KOPT-K1 (cell line): ENCODE measurements around the gene PRKAA1.

Experiments used
- H3K27ac ChIP-seq: fragments of 200-600 bp; sonication (generic); 2 replicates; pipeline ENCODE4 v1.5.1; 2016; ENCODE audit warnings: antibody characterized with exemption, mild to moderate bottlenecking, low read depth, low read length; ENCODE audit not compliant: poor library complexity, severe bottlenecking
- H3K36me3 ChIP-seq: fragments of 200-600 bp; sonication (generic); 2 replicates; pipeline ENCODE4 v1.5.1; 2017; ENCODE audit warnings: antibody characterized with exemption, mild to moderate bottlenecking, low read length, moderate library complexity; ENCODE audit not compliant: insufficient read depth
- H3K9me3 ChIP-seq: fragments of 200-600 bp; sonication (generic); 2 replicates; pipeline ENCODE4 v1.5.1; 2017; ENCODE audit warnings: antibody characterized with exemption, low read length, mild to moderate bottlenecking; ENCODE audit not compliant: insufficient read depth, poor library complexity, severe bottlenecking

The PRKAA1 gene

DNA sequence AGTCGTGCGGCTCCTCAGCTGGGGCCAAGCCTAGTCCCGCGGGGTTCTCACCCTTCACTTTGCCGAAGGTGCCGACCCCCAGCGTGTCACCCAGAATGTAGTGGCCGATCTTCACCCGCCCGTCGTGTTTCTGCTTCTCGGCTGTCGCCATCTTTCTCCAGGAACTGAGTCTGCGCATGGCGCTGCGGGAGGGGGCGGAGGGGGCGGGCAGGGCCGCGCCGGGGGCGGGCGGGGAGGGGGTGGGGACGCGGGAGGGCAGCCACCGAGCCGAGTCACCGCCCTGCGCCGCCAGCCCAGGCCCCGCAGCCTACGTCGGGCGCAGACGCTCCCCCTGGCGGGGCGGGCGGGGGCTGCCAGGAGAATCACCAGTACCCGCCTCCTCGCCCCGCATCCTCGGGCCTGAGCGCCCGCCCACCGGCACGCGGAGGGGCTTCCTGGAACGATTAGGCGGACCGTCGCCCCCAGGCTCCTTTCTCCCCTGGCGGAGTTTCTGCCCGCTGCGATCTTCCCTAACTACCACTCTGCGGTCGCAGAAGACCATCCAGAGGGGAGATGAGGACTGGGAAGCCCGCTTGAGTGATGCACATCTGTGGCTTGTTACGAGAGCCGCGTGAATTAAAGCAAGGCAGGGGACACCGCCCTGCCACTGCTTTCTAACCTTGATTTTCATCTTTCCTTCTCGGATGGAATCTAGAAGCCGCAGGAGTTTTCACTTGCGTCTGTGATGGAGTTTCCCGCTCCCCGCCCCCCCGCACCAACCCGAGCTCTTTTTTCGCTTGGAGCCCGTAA lies at the start of gene PRKAA1:
TSS of gene PRKAA1 (minus strand) at position 363 of the 789 bp plus-strand sequence. CDS start at position 178, 185 bp downstream.
- Histone ChIP-seq H3K27ac (peak within 1 kb of the TSS; percentile 84), H3K36me3 (peaks cover 10% of the 10 kb centered on the region; the same call in 1 of the 2 replicates), H3K9me3 (no peaks in the 10 kb centered on the region)

DNA sequence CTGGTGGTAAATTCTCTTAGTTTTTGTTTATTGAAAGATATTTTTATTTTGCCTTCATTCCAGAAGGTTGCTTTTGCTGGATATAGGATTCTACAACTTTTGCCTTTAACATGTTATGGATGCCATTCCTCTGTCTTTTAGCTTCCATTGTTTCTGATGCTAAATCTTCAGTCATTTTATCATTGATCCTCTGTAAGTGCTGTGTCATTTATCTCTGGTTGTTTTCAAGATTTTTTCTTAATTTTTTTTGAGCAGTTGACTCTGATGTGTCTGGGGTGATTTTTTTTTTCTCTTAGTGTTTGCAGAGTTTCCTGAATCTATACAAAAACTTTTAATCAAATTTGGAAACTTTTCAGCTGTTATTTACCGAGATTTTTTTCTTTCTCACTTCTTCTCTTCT lies 49.4 kb upstream of the PRKAA1 start:
- no peaks in the 10 kb centered on the region for H3K36me3 ChIP-seq
- no peak overlapping the region for H3K27ac ChIP-seq
- H3K9me3 ChIP-seq, result no peaks in the 10 kb centered on the region

DNA sequence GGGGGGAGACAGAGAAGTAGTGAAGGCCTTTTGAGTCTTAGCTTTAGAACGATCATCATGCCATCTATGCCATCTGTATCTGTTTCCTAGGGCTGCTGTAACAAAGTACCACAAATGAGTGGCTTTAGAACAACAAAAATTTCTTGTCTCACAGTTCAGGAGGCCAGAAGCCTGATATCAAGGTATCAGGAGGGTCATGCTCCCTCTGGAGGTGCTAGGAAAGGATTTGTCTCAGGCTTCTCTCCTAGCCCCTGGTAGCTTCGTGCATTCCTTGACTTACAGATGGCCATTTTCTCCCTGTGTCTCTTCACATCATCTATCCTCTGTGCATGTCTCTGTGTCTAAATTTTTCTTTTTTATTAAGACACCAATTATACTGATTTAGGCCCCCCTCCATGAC lies 48.2 kb upstream of the PRKAA1 start:
- Histone ChIP-seq H3K27ac (no peak overlapping the region), H3K36me3 (no peaks in the 10 kb centered on the region), H3K9me3 (no peaks in the 10 kb centered on the region)

GRCh38 chr5:40844565-40844964 lies 46.4 kb upstream of the PRKAA1 start:
- Histone ChIP-seq H3K27ac (no peak overlapping the region), H3K9me3 (no peaks in the 10 kb centered on the region), H3K36me3 (no peaks in the 10 kb centered on the region)

- no peak overlapping the region for H3K27ac ChIP-seq
- H3K9me3 ChIP-seq, result no peaks in the 10 kb centered on the region
- H3K36me3 ChIP-seq, result no peaks in the 10 kb centered on the region
These were observed 44.2 kb upstream of the PRKAA1 start for GRCh38 chr5:40842351-40842750.

GRCh38 chr5:40841068-40841805 lies 43.1 kb upstream of the PRKAA1 start, which contains the start of gene CARD6:
Gene CARD6 (plus strand): TSS chr5:40841367. CDS start chr5:40841383, 16 bp downstream.
- Histone ChIP-seq H3K27ac (no peak within 1 kb of the TSS), H3K36me3 (no peaks in the 10 kb centered on the region), H3K9me3 (no peaks in the 10 kb centered on the region)

DNA sequence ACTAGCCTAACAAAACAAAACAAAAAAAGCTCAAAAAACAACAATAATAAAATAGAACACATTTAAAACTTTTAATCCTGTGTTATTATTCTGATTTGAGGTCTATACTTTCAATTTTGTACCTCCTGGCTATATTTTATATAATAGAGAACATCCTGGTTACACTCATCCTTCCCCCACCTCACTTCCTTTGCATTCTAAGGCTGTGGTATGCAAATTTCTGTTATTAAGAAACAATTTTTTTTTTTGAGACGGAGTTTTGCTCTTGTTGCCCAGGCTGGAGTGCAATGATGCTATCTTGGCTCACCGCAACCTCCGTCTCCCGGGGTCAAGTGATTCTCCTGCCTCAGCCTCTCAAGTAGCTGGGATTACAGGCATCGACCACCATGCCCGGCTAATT lies 39.9 kb upstream of the PRKAA1 start:
- peaks cover 18% of the 10 kb centered on the region for H3K36me3 ChIP-seq
- H3K9me3 ChIP-seq, result no peaks in the 10 kb centered on the region
- no peak overlapping the region for H3K27ac ChIP-seq

- H3K9me3 ChIP-seq, result no peaks in the 10 kb centered on the region
- peaks cover 48% of the 10 kb centered on the region for H3K36me3 ChIP-seq
- H3K27ac ChIP-seq, result peak within 1 kb of the TSS; percentile 85
These were observed 36.9 kb upstream of the PRKAA1 start, which contains the start of gene RPL37 for GRCh38 chr5:40834849-40835787. Gene RPL37 (minus strand): TSS chr5:40835222. CDS start chr5:40835185, 37 bp downstream.

DNA sequence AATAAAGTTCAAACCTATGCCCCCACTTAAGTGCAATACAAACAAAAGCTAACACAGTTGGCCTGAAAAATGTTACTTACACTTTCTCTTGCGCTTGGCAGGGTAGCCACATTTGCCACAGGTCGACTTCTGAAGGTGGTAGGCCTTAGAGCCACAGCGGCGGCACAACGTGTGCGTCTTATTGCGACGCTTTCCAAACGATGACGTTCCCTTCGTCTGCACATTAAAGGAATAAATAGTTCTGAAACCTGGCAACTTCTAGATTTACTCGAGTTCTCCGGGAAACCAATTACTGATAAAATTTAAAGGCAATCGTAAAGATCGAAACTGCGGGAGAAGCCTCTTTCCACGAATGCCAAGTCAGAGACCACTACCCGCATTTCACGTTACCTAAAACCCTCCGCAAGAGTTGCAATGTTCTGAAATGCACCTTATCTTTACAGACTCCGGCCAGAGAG lies 36.2 kb upstream of the PRKAA1 start:
- peak overlapping the region; percentile 85 for H3K27ac ChIP-seq
- no peaks in the 10 kb centered on the region for H3K9me3 ChIP-seq
- H3K36me3 ChIP-seq, result peaks cover 55% of the 10 kb centered on the region

DNA sequence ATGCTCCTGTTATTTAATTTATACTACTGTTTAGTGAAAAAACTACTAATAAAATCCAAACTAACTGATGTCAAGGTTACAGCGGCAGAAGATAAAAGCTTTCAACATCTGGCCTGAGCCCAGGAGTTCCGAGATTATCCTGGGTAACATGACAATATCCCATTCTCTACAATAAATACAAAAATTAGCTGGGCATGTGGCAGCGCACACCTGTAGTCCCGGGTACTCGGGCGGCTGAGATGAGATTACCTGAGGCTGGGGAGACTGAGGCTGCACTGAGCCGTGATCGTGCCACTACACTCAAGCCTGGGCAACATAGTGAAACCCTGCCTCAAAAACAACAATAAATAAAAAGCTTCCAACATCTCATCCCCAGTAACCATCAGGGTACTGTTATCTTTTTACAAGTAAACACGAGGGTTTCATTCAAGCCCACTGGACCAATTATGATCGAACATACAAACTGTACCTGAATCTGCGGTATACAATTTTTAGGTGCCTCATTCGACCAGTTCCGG lies 35.6 kb upstream of the PRKAA1 start:
- peaks cover 61% of the 10 kb centered on the region for H3K36me3 ChIP-seq

GRCh38 chr5:40832345-40832744 lies 34.2 kb upstream of the PRKAA1 start:
- Histone ChIP-seq H3K9me3 (no peaks in the 10 kb centered on the region), H3K36me3 (peaks cover 76% of the 10 kb centered on the region)

More for the DNA sequence above, 35.6 kb upstream of the PRKAA1 start:
- peak overlapping the region; percentile 85 for H3K27ac ChIP-seq
- no peaks in the 10 kb centered on the region for H3K9me3 ChIP-seq

GRCh38 chr5:40831346-40832210 lies 33.4 kb upstream of the PRKAA1 start:
- Histone ChIP-seq H3K9me3 (no peaks in the 10 kb centered on the region), H3K36me3 (peaks cover 83% of the 10 kb centered on the region), H3K27ac (no peak overlapping the region)

More at GRCh38 chr5:40832345-40832744, 34.2 kb upstream of the PRKAA1 start:
- H3K27ac ChIP-seq, result no peak overlapping the region

DNA sequence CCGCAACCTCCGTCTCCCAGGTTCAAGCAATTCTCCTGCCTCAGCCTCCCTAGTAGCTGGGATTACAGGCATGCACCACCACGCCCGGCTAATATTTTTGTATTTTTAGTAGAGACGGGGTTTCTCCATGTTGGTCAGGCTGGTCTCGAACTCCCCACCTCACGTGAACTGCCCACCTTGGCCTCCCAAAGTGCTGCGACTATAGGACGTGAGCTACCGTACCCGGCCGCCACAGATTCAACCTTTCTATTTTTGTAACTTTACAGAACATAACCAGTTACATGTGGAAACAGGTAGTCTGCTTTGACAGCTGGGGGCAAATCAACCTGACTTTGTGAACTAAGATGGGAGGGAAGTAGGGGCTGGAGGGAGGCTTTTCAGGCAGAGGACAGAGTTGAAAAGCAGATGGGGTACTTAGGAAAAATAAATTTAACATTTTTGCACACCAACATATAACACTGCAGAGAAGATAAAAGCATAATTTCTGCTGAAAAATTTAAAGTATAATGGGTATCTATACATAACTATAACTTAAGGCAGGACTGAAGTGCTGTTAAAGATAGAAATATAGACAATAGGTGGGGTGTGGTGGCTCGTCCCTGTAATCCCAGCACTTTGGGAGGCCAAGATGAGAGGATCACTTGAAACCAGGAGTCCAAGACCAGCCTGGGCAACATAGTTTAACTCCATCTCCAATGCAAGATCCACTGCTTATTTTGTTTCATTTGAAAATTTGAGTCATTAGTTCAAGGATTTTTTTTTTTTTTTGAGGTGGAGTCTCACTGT lies 31.8 kb upstream of the PRKAA1 start:
- Histone ChIP-seq H3K36me3 (peaks cover 100% of the 10 kb centered on the region), H3K27ac (no peak overlapping the region)

More for the DNA sequence above, 31.8 kb upstream of the PRKAA1 start:
- H3K9me3 ChIP-seq, result no peaks in the 10 kb centered on the region
